Measurements from ENCODE around the gene CFAP107.
"Not testable (repeated sequence)": the region's sequence is repeated elsewhere in the genome, so short reads cannot be mapped to it uniquely, and the experiment has no call there.

The CFAP107 gene

DNA sequence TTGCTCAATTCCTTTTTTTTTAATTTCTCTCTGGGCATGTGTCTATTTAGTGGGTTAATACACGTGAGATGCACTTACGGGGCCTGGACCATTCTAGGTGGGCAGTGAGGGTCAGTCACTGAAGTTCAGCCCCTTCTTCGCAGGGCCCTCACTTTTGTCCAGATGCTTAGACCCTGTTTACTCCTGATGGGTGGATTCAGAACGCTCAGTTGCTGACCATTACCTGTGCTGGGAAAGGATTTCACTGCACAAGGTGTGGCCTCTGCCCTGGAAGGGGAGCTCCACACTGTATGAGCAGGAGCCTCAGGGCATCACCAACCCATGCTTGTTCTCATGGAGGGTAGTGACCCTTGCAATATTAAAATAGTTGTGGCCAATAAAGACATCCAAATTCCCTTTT is 32.1 kb downstream of the CFAP107 start:
- DNase-seq (ENCODE audit: low read depth in 2 of 2) = no peak

DNA sequence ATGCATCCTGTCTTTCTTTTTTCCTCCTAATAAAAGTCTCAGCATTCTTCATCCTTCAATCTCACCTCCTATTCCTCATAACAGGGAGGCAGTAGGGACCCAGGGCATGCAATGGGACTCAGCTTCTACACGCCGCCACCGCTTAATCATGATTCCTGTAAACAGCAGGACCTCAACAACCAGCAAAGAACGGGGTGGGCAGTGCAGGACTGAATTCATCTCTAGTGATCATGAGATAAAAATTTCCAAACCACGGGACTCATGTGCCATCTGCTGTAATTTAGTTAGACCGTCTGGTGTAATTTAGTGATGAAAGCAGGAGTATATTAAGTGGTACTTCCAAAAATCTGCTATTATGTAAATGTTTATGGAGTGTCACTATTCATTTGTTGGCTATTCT is 32.9 kb downstream of the CFAP107 start:
- no peak for DNase-seq (ENCODE audit: low read depth in 2 of 2)

DNA sequence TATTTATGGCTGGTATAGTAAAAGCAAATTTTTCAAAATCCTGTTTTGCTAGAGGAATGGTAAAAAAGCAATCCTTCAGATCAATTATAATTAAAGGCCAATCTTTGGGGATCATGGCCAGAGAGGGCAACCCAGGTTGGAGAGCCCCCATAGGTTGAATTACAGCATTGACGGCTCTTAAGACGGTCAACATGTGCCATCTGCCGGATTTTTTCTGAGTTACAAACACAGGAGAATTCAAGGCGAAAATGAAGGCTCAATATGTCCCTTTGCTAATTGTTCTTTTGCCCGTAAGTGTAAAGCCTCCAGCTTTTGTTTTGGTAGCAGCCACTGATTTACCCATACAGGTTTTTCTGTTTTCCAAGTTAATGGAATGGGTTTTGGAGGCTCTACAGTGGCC is 35.5 kb downstream of the CFAP107 start:
- not testable (repeated sequence) for DNase-seq (ENCODE audit: low read depth in 2 of 2)

DNA sequence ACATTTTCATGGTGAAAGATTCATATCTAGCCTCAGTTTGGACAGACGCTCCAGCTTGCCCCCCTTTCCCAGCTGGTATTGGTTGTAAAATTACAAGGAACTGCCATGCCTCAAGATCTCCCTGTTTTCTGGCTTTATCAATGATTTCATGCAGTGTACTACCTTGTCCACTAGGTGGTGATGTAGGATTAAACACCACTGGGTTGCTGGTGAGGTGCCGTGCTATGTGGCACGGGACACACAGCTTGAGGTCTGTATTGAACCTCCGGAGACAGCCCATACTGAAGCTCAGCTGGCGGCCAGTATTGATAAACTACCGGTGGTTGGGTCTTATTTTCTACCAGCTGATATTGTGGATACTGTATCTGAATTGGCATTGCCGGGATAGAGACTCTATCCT is 37.8 kb downstream of the CFAP107 start:
- not testable (repeated sequence) for DNase-seq (ENCODE audit: low read depth in 2 of 2)

DNA sequence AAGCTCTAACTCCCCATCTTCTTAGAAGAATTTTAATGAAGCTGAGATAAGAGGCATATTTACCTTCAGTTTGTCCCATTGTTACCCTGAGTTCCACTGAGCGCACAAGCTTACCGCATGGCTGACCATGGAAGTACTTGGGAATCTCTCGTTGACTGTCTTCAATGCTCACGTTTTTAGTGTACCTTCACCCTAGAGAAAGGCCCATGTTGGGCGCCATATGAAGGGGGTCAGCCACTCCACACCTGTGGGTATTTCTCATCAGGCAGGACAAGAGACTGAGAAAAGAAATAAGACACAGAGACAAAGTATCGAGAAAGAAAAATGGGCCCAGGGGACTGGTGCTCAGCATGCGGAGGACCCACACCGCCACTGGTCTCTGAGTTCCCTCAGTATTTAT is 38.7 kb downstream of the CFAP107 start:
- not testable (repeated sequence) for DNase-seq (ENCODE audit: low read depth in 2 of 2)

DNA sequence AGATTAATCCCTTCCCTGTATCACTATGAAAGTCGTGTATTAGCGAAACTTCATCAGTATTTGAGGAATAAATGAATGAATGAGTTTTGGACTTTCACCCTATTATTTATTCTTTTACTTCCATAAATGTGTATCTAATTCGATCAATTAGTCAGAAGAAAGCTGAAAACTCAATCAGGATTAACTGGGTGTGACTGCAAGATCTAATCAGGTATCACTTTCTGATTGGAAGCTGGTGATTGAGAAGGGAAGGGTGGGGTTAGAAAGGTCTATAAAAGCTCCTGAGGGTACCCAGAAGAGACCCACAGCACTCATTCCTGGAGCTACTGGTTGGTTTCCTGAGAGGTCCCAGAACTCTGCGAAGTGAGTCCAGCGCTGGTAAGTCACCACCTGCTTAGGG is 45.1 kb downstream of the CFAP107 start, which contains the start of gene PRAMEF1:
Gene PRAMEF1 (plus strand): TSS at position 301 of the 400 bp plus-strand sequence. CDS start 1,831 bp downstream, outside the sequence.
- DNase-seq (ENCODE audit: low read depth in 2 of 2) = not testable (repeated sequence)

DNA sequence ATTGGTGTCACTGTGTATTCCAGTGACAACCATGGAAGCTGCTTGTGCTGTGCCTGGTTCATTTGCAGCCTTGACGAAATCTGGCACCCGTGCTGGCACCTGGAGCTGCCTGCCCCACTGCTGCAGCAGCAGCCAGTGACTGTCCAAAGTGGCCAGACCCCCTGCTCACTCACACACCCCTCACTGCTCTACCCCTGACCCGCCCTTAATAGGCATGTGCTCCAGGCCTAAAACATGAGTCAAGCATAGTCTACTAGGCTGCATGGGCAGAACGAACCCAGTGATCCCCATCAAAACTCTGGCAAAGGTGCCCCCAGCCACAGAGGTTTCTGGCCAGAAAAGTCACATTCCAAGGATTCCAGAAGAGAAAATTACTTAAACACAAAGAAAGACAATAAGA is 52.9 kb downstream of the CFAP107 start:
- no peak for DNase-seq (ENCODE audit: low read depth in 2 of 2)

DNA sequence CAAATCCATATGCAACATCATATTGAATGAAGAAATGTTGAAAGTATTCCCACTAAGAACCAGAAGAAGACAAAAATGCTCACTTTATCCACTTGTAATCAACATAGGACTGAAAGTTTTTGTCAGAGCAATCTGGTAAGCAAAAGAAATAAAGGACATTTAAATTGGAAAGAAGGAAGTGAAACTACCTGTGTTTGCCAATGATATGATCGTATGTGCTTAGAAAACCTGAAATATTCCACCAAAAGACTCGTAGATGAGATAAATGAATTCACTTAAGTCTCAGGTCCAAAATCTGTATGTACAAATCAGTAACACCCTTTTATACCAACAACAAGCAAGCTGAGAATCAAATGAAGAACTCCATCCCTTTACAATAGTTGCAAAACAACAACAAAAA is 53.7 kb downstream of the CFAP107 start:
- DNase-seq (ENCODE audit: low read depth in 2 of 2) = no peak

DNA sequence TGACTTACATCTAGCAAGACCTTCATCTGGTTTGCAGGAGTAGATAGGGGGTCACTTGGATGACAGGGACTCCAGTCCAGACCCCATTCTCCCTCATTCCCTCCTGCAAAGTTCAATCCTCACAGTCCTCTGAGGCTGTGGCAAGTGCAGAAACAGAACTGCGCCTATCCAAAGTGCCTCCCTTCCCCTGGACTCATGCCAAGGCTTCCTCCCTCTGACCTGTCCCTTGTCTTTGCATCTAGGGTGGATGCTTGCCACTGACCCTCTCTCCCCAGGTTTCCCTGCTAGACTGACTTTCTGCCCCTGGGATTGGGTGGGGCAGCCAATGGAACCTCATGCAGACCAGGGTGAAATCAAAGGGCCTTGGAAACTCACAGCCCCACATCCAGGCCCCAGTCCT is 63.9 kb downstream of the CFAP107 start:
- DNase-seq (ENCODE audit: low read depth in 2 of 2) = no peak

DNA sequence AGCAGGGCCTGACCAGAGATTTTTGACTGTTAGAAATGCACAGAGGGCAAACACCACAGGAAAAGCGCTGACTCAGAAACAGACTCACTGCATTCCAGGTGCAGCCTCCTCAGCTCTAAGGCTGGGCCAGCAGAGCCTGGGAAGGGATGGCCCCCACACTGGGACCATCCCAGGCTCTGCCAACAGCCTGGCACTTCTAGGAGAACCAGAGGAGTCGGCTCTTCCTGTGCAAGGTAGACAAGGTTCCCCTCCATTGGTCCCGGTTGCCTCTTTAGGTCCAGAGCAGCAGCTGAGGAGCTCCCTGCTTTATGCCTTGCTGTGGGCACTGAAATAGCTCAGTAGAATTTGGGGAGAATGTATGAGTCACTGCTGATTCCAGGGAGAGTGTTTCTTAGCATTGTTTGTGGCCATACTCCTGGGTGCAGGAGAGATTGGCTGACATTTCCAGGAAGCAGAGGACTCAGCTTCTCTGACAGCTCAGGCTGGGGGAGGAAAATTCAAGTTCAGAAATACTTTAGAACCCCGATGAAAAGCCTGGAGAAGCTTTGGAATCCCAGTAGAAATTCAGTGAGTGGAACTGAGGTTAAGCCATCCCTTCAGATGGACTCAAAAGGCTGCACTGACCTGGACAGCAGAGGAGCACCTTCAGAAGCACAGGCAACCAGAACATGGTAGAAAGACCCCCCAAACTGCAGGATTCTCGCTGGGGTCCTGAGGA is 64.8 kb downstream of the CFAP107 start:
- no peak for DNase-seq (ENCODE audit: low read depth in 2 of 2)

DNA sequence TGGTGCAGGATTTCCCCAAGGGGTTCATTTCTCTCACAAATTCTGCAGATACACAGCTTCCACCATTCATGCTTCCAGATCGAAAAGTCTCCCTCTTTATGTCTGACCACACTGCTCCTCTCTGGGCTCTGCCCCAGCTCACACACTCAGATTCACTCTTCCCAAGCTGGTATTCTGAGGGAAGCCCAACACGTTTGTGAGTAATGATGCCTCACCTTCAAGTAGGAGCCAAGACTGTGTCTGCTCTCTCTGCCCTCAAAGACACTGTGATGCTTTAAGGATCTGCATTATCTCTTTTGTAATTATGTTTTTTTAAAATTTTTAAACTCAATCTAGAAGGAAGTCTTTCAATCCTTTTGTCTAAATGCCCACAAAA is 65.4 kb downstream of the CFAP107 start:
- no peak for DNase-seq (ENCODE audit: low read depth in 2 of 2)

All from stimulated activated CD4-positive, alpha-beta T cell treated with anti-CD3 and anti-CD28 coated beads, Interleukin-4, amount 100 ng/mL, for 48 hours (primary cell).